GM10248 (cell line): ENCODE measurements around the gene ZBED4.

Experiments
- CTCF ChIA-PET: fragments of 300-600 bp; sonication (Branson Sonifier 250); formaldehyde crosslinking; extraction: SDS; loops from one replicate; lab custom pipeline; 2021; ENCODE audit warnings: antibody characterized with exemption; lab: Yijun Ruan, JAX
- POLR2A ChIA-PET: fragments of 350-650 bp; sonication (Branson Sonifier 250); formaldehyde crosslinking; extraction: SDS; loops from one replicate; lab custom pipeline; 2020; ENCODE audit warnings: antibody characterized with exemption; lab: Yijun Ruan, JAX
- DNase-seq: peaks from one replicate; pipeline ENCODE4 v3.0.0; 2012; ENCODE audit errors: extremely low spot score
- CTCF ChIP-seq: IDR thresholded peaks from 2 replicates; pipeline ENCODE4 v1.5.1; 2012; ENCODE audit warnings: mild to moderate bottlenecking, low read depth; ENCODE audit errors: extremely low read depth, missing control alignments, control extremely low read depth

ZBED4 gene

GRCh38 chr22:49886346-49887063 is 32.9 kb downstream of the ZBED4 start:
- POLR2A ChIA-PET, result no interaction called here
- TF ChIP-seq CTCF, result no peak
- CTCF ChIA-PET, result interaction anchor here (0.7 to 1.4 kb wide), 3 partner anchors 13 to 30 kb away, joined by 3 read pairs; no protein-coding TSS in a partner anchor
- no peak for DNase-seq

- ChIA-PET POLR2A (no interaction called here), CTCF (interaction anchor here (0.6 to 1.3 kb wide), 3 partner anchors 20 to 143 kb away, joined by 3 read pairs; no protein-coding TSS in a partner anchor)
- no peak for TF ChIP-seq CTCF
- no peak for DNase-seq
Observed at GRCh38 chr22:49887064-49887451, 33.4 kb downstream of the ZBED4 start.

GRCh38 chr22:49887702-49888101 is 34.1 kb downstream of the ZBED4 start:
- ChIA-PET POLR2A (no interaction called here), CTCF (interaction anchor here (0.6 to 1.3 kb wide), 2 partner anchors 31 to 143 kb away, joined by 3 read pairs; no protein-coding TSS in a partner anchor)
- no peak for DNase-seq
- TF ChIP-seq CTCF, result no peak

GRCh38 chr22:49889071-49889470 is 35.4 kb downstream of the ZBED4 start:
- no peak for DNase-seq
- POLR2A ChIA-PET, result interaction anchor here (0.6 kb wide), 1 partner anchor 36 kb away, joined by 4 read pairs; no protein-coding TSS in a partner anchor
- CTCF ChIA-PET, result interaction anchor here (0.7 to 5.1 kb wide), 3 partner anchors 8 to 104 kb away, joined by 3 to 18 read pairs (median 4); no protein-coding TSS in a partner anchor
- no peak for TF ChIP-seq CTCF

- POLR2A ChIA-PET, result no interaction called here
- CTCF ChIA-PET, result interaction anchor here (1.0 to 5.1 kb wide), 3 partner anchors 11 to 687 kb away, joined by 3 to 18 read pairs (median 4); no protein-coding TSS in a partner anchor
- no peak for DNase-seq
- no peak for TF ChIP-seq CTCF
Observed at GRCh38 chr22:49892226-49892899, 38.7 kb downstream of the ZBED4 start.

GRCh38 chr22:49893025-49893424 is 39.4 kb downstream of the ZBED4 start:
- DNase-seq, result no peak
- CTCF ChIA-PET, result interaction anchor here (1.6 to 5.1 kb wide), 2 partner anchors 12 to 38 kb away, joined by 4 to 18 read pairs; no protein-coding TSS in a partner anchor
- POLR2A ChIA-PET, result no interaction called here

More at GRCh38 chr22:49893025-49893424, 39.4 kb downstream of the ZBED4 start:
- TF ChIP-seq CTCF, result no peak
